GM21423 (cell line): ENCODE results near the gene NCS1.

ENCODE experiments used
- ATAC-seq: cut with Tn5 transposase; IDR thresholded peaks from one replicate; pipeline ENCODE4 v1.9.1; 2021; ENCODE audit warnings: mild to moderate bottlenecking, moderate library complexity; ENCODE audit not compliant: unreplicated experiment

Gene NCS1

GRCh38 chr9:130284690-130285089 is 112.5 kb downstream of the NCS1 start:
- no peak for ATAC-seq

DNA sequence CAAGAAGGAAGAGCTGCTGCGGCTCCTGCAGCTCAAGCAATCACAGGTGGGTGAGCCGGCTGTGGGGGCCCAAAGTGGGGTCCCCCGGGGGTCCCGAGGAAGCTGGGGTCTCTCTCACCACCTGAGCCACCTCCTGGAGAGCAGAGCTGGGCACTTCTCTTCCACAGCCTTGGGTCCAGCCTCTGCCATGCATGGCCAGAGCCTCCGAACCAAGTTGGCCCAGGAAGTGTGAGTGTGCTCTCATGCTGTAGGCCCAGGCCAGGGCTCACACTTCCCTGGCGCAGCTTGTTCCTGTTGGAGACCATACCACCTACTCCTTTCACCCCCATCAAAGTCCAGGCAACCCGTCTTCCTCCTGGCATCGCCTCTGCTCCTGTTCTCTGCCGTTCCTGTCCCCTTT is 113.1 kb downstream of the NCS1 start:
- ATAC-seq = no peak

DNA sequence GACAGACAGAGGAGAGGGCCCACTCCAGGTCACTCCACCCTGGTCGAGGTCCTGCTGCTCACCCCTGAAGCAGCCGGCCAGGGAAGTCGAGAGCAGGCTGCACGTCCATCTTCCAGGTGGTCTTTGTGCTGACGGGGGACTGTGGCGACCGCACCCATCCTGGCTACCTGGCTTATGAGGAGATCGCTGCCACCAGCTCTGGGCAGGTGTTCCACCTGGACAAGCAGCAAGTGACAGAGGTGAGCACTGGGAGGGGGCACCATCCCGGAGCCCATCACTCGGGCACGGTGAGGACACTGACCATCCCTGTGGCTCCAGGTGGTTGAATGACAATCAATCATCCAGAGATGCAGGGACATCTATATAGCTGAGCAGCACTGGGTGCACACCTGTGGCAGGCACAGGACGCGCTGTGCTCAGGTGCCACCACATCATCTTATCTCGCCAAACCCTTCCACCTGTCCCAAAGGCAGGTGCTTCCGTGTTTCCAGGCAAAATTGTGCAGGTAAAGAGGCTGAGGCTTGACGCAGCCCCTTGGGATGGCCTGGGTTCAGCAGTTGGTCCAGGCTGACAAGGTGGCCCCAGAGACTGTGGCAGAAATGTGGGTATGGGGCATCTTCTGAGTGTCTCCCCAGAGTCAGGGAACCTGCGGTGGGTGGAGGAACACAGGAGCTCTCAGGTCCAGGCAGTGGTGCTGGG is 114.0 kb downstream of the NCS1 start:
- ATAC-seq = no peak
